Measurements from ENCODE around the gene CDH20.

CDH20 gene

DNA sequence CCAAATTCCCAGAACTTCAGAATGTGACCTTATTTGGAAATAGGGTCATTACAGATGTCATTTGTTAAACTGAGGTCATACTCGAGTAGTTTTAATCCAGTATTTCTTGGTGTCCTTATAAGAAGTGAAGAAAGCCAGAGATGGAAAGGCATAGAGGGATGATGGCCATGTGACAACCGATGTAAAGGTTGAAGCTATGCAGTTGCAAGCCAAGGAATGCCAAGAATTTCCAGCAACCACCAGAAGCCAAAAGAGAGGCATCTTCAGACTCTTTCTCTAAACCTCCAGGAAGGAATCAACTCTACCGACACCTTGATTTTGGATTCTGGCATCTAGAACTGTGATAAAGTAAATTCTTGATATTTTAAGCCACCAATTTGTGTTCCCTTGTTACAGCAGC, 242.2 kb downstream of the CDH20 start:
- no peak for DNase-seq (ENCODE audit: low read depth, low spot score)

DNA sequence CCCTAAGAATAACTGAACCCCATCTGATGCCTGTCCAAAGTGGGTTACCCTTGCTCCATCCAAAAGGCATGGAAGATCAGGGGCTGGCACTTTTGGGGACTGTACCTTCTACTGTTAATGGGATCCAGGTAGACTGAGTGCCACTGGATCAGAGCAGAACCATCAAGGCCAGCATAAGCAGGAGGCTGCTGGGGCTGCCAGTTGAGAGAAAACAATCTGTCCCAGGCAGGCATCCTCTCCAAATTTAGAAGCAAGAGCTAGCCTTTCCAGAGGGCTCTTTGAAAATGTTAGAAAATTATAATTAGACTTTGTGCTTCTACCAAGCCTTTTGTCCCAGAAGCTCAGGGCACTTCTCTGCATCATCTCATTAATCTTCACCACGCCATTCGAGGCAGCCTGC, 245.6 kb downstream of the CDH20 start:
- no peak for DNase-seq (ENCODE audit: low read depth, low spot score)

DNA sequence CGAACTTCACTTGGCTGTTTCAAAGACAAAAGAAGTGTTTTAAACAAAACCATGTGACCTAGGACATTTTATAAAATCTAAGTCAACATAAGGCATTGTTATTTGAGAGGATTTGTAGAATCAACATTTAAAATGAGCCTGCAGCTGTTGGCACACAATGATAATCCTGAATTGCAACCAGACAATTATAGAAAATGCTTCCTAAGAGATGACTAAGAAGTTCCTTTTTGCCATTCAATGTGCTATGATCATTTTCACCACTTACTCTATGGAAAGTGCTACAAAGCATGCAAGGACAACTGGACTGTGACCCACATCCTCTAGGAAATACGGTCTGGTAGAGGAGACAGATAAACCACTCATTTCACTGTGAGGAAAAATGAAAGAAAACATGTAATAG, 246.4 kb downstream of the CDH20 start:
- no peak for DNase-seq (ENCODE audit: low read depth, low spot score)

DNA sequence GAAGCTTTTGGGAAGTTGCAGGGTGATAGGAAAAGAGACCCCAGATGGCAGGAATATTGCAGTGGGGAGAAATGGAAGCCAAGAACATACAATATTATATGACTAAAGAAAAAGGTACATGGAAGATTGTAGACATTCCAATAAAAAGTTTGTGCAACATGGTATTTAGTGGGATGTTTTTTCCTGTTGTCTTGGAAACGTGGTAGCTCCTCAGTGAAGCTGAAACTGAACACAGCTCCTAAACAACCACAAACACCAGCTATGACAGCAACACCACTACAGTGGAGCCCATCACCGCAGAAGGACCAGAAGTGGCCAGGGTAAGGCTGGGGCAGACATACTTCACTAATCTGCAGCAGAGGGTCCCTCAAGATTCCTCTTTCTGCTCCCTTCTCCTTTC, 246.8 kb downstream of the CDH20 start:
- no peak for DNase-seq (ENCODE audit: low read depth, low spot score)

DNA sequence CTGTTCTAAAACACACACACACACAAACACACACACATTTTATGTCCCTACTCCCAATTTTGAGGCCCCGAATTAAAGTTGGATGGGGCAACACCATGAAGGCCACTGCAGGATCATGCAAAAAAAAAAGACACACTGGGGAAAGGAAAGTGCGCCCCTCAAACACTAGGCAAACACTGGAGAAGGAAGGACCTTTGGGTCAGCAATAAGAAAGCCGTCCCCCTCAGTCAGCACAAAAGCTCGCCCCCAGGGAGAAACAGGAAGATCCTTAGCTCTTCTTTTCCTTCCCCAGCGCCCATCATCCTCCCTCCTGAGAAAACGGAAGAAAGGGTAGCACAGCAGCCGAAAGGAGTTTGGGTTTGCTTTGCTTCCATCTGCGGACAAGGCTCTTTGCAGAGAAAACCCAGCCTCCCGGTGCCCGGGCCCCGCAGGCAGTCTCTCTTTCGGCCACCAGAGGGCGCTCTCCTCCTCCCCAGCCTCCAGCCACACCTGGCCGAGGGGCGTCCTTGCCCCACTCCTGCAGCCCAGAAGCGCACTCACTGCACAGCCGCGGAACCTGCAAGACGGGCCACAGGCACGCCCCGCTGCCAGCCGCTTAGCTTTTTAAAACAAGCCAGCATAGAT, 248.5 kb downstream of the CDH20 start:
- DNase-seq (ENCODE audit: low read depth, low spot score): peak; percentile 27

DNA sequence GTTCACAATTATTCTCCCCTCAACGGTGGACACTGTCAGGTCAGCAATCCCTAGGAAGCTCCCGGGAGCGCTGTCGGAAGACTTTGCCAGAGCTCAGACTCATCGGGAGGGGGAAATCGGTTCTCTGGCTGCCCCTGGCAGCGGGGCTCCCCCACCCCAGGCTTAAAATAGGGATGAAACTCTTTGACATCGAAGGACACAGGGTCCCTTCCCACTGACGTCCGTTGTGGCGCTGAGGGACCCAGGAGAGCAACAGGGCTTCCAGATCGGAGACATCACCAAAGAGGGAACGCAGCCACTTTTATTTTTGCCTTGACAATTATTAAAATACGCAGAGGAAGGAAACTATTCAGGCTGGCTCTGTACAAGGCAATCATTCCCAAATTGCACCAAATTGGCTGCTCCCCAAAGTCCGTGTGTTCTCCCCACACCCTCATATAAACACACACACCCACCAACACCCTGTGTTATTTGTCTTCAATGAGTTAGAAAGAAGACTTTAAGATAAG, 249.0 kb downstream of the CDH20 start:
- DNase-seq (ENCODE audit: low read depth, low spot score): no peak

DNA sequence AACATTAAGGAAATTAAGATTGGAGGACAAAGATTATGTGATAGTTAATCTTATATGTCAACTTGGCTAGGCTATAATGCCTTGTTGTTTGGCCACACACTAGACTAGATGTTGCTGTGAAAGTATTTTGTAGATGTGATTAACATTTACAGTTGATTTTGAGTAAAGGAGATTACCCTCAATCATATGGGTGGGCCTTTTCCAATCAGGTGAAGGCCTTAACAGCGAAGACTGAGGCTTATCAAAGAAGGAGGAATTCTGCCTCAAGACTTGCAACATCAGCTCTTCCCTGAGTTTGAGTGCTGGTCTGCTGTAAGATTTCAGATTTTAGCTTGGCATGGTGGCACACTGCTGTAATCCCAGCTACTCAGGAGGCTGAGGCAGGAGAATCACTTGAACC, 250.3 kb downstream of the CDH20 start:
- no peak for DNase-seq (ENCODE audit: low read depth, low spot score)

DNA sequence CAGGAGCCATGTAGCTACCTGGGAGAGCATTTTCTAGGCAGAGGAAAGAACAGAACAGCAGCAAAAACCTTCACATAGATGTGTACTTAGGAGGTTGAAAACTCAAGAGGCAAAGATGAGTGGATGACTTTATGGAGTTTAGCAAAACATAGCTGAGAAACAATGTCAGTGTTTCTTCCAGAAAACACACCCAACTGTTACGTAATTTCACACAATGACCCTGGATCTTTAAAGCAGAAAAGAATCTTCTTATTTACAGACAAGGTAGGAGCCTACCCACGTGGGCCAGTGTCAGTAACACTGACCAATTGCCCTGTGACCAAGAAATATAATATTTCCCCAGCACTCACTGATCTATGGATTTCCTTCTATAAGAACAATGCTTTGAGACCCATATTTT, 254.6 kb downstream of the CDH20 start:
- DNase-seq (ENCODE audit: low read depth, low spot score): no peak

DNA sequence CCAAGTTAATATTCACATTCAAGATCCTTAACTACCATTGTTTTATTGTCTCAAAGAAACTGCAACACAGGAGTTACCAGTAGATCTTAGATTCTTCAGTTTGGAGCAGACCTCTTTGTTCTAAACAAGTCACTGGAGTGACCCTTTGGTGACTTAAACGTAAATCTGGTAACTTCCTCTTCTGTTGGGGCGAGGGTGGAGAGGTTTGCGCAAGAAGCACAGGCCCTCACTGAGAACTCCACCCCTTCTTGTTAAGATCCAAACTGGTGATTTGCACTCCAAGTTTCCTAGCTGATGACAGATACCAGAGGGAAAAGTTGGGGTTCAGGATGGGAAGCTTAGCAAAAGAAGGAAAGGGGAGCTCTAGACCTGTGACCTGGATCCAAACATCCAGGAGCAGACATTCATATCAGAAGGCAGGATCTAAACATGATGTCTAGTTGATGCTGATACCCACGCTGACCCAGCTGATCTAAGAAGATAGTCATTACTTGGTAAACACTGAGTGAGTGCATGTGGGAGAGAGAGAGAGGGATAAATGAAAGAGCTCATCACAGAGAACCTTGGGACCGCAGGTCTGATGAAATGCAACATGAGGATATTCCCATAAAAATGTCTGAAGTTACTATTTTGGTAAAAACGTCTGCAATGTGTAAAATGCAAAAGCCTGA, 256.0 kb downstream of the CDH20 start:
- DNase-seq (ENCODE audit: low read depth, low spot score): no peak

DNA sequence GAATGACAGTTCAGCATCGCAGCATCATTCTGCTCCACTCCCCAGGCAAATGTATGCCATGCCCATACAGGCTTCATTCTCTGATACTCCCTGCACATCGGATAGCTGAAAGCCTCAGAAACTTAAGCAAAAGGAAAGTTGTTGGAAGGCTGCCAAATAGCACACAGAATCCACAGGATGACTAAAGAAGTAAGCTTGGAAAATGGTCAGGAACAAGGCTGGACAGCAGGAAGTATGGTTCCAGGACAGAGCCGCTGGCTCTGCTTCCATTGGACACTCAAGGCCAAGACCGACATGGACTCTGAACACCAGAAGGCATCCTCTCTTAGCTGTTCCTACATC, 256.5 kb downstream of the CDH20 start:
- no peak for DNase-seq (ENCODE audit: low read depth, low spot score)

DNA sequence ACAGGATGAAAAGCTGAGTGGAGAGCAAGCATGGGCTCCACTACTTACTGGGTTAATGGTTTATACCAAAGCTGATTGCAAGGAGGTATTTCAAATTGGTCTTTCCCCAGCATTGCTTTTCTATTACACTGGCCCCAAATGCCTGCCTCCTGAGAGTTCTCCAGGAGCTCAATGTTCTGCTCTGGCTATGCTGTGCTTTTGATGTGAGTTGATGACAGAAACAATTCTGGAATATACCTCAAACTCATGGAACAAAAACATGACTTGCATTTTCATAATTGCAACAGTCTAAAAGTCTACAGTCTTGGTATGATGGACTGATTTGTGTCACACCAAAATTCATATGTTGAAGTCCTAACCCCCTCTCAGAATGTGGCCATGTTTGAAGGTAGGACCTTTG, 258.0 kb downstream of the CDH20 start:
- no peak for DNase-seq (ENCODE audit: low read depth, low spot score)

DNA sequence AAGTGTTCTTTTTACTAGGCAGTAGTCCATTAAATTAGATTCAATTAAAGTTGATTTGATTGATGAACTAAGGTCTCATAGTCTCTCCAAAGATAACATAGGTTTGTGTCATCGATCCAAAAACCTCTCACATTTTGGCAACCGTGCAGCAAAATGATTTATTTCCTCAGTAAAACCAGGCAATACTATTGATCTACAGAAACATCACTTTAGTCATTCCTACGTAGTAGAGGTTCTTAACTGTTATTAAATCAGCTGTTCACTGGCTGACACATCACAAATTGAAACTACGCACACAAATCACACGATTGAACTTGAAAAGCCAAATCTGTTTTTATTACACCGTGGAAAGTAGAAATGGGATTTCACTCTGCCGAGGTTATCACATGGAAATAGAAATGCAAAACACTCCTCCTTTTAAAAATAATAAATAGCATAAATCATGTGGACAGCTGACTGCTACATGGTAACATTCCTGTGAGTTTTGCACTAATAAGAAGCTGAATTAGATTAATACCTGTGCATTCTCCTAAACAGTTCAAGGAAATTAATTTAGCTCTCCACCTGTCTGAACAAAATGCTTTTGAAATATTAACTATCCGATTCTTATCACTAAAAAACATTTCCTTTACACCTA, 262.5 kb downstream of the CDH20 start:
- DNase-seq (ENCODE audit: low read depth, low spot score): no peak

DNA sequence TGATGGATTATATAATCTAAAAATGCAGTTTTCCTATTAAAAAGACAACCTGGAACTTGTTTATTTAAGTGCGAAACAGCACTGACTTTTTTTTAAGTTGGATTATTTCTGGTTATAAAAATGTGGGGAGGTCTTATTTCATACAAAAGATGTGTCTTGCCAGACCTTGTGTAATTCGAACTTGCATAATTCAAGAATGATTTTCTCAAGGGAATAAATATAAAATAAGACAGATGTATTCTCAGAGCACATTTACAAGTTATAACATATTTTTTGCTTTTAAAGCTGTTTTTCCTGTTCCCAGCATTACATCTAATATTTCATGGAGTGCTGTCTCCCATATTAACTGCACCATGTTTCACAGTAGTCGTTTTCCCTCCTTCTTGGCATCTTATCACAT, 263.1 kb downstream of the CDH20 start:
- no peak for DNase-seq (ENCODE audit: low read depth, low spot score)

DNA sequence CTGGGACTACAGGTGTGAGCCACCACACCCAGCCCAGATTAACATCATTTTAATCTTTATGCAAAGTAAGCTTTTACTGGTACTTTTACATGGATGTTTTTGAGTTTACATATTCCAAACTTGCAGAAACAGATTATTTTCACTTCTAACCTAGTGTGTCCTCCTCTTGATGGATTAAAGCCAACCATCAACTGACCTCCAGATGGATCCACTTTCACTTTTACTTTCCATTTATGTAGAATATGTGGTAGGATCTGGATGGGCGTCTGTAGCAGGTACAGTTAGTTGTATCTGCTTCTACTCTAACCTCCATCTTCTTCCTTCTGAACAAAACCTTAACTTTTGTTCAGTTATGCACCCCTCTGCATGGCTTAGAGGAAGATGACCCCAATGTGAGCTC, 264.1 kb downstream of the CDH20 start:
- DNase-seq (ENCODE audit: low read depth, low spot score): no peak

DNA sequence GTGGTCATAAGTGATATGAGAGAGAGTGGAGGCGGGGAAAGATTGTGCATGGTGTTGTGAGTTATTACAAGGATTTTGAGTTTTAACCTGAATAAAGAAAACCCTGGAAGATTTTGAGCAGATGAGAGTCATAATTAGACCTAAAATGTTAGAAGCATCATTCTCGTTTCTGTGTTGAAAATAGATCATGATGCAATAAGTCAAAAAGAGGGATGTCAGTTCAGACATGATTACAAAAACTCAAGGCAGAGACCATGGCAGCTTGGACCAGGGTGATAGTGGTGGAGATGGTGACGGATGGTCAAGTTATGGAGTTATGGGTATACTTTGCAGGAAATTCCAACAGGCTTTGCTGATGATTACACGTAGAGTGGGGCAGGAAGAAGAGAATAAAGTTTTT, 267.2 kb downstream of the CDH20 start:
- DNase-seq (ENCODE audit: low read depth, low spot score): no peak

DNA sequence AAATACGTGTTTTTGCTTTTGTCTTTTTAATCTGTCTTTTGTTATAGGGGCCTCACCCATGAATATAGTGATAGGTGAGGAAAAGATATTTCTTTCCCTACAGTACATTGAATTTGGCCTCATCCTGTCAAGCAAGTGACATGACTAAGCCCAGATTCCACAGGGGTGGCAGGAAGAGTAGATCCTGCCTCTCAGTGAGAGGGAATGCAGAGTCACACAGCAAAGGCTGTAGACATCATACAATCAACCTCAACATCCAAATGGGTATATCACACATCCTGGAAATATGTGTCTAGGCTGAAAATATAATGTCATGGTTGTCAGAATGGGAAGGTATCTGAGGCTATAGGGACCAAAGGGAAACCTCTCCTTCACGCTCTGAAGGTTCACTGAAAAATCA, 269.6 kb downstream of the CDH20 start:
- DNase-seq (ENCODE audit: low read depth, low spot score): no peak

All from activated naive CD8-positive, alpha-beta T cell treated with anti-CD3 and anti-CD28 coated beads, Interleukin-2, amount 50 U/mL, for 16 hours (primary cell).